Measurements from ENCODE around the gene IVD.

GRCh38 chr15:40357246-40357645, 48.3 kb upstream of the IVD start:
- TF ChIP-seq POLR2A (IDR thresholded peaks at IDR 0.05) (no peak), CTCF (IDR thresholded peaks at IDR 0.05 in 8 of 11, conservative IDR thresholded peaks at IDR 0.05 in 3 of 11) (no peak)

Data from spleen (tissue), 7 donors.